K562 (cell line): ENCODE data around the gene NAPA. TPM values are rescaled to one million over a fixed set of nuclear protein-coding genes. Genes with fewer than 3 reads are reported as not detected.

Experiments used
- ADNP ChIP-seq: fragments of 200-800 bp; sonication (Bioruptor generic); IDR thresholded peaks from 2 replicates; pipeline ENCODE4 v1.6.1; 2016; ENCODE audit warnings: missing genetic modification characterization, missing compliant biosample characterization
- CBX8 ChIP-seq: fragments of 200-600 bp; sonication (generic); IDR thresholded peaks from 2 replicates; pipeline ENCODE4 v1.6.1; 2012; ENCODE audit warnings: borderline replicate concordance, mixed run types, low read depth, mild to moderate bottlenecking, moderate library complexity, mixed read lengths, low read length, control low read depth, inconsistent platforms; ENCODE audit not compliant: poor library complexity, severe bottlenecking; ENCODE audit errors: extremely low read depth
- CHD2 ChIP-seq: IDR thresholded peaks from 2 replicates; pipeline ENCODE4 v1.6.1; 2011; ENCODE audit warnings: low read depth, low read length
- HNRNPL ChIP-seq: fragments of 200-400 bp; formaldehyde crosslinking; IDR thresholded peaks from 2 replicates; pipeline ENCODE4 v1.6.1; 2017; ENCODE audit warnings: low read depth, mild to moderate bottlenecking, low read length
- KLF6 ChIP-seq: fragments of 250-450 bp; sonication (Bioruptor Pico); IDR thresholded peaks from 2 replicates; pipeline ENCODE4 v1.4.0; 2020; ENCODE audit warnings: mild to moderate bottlenecking, moderate library complexity, borderline replicate concordance
- LEF1 ChIP-seq: fragments of 450-650 bp; IDR thresholded peaks from 2 replicates; pipeline ENCODE4 v1.6.1; 2016; ENCODE audit warnings: mild to moderate bottlenecking
- RNF2 ChIP-seq: sonication (generic); IDR thresholded peaks from 2 replicates; pipeline ENCODE4 v1.6.1; 2016
- SMARCB1 ChIP-seq: IDR thresholded peaks from 2 replicates; pipeline ENCODE4 v1.6.1; 2011; ENCODE audit warnings: improper control_type of control experiment, low read depth; ENCODE audit not compliant: insufficient read length
- THRAP3 ChIP-seq: fragments of 450-650 bp; IDR thresholded peaks from 2 replicates; pipeline ENCODE4 v1.6.1; 2016; ENCODE audit warnings: mild to moderate bottlenecking, inconsistent platforms, borderline replicate concordance
- YY1 ChIP-seq, 3 experiments: IDR thresholded peaks; 2 replicates each; pipeline ENCODE4 v1.6.1; 2011; ENCODE audit warnings: low read length in 2 of 3, mild to moderate bottlenecking in 2 of 3, moderate library complexity in 2 of 3, borderline replicate concordance in 1 of 3, control low read depth in 1 of 3, low read depth in 1 of 3; ENCODE audit not compliant: insufficient read depth in 3 of 3, insufficient replicate concordance in 2 of 3, control insufficient read depth in 1 of 3, insufficient read length in 1 of 3; ENCODE audit errors: extremely low read depth in 1 of 3
- ZNF584 ChIP-seq: fragments of 200-800 bp; sonication (Bioruptor generic); IDR thresholded peaks from 2 replicates; pipeline ENCODE4 v1.6.1; 2016; ENCODE audit warnings: low read depth, mild to moderate bottlenecking, missing genetic modification characterization, missing compliant biosample characterization
- polyA plus RNA-seq, 8 experiments: library from polyadenylated mRNA; depleted of rRNA in 4 of 8; stranded (reverse) in 5 of 8; unstranded in 3 of 8; fragments of >200 nt; fragmentation: Nextera tagmentation in 2 of 8; fragmentation: Illumina TruSeq in 1 of 8; extraction: Ambion mirVana in 2 of 8; extraction: Trizol in 1 of 8; gene quantifications; 2 replicates each; pipeline versions ENCODE4 v1.2.1 to v1.2.3, GENCODE V29; 2011 to 2014; ENCODE audit warnings: inconsistent platforms in 1 of 8, missing spikeins in 1 of 8
- total RNA-seq, 7 experiments: library from RNA; depleted of rRNA in 6 of 7; stranded (reverse); fragments of >200 nt in 6 of 7; fragmentation: Illumina TruSeq in 2 of 7; extraction: Trizol in 2 of 7; gene quantifications; 2 replicates each; pipeline versions ENCODE4 v1.2.1 to v1.2.3, GENCODE V29; 2011 to 2021; ENCODE audit warnings: low replicate concordance in 1 of 7
- TF ChIP-seq, protein P1 (sequence below): fragments of 450-650 bp; formaldehyde crosslinking; conservative IDR thresholded peaks from 2 replicates; pipeline ENCODE4 v1.4.0; 2022; ENCODE audit warnings: mild to moderate bottlenecking, missing genetic modification characterization
- TF ChIP-seq, protein P2 (sequence below): fragments of 450-650 bp; IDR thresholded peaks from 2 replicates; pipeline ENCODE4 v1.6.1; 2016
- TF ChIP-seq, protein P3 (sequence below), 2 experiments: fragments of 450-650 bp in 1 of 2; sonication (generic) in 1 of 2; formaldehyde crosslinking in 1 of 2; IDR thresholded peaks in 1 of 2; conservative IDR thresholded peaks in 1 of 2; 2 replicates each; pipeline versions ENCODE4 v1.6.1 to v1.8.1; 2016 to 2023; ENCODE audit warnings: mild to moderate bottlenecking in 2 of 2, moderate library complexity in 2 of 2, inconsistent platforms in 1 of 2, missing genetic modification reagents in 1 of 2
- TF ChIP-seq, protein P4 (sequence below), 2 experiments: IDR thresholded peaks in 1 of 2; conservative IDR thresholded peaks in 1 of 2; 2 replicates each; pipeline ENCODE4 v1.6.1; 2016; ENCODE audit warnings: low read depth in 2 of 2, mild to moderate bottlenecking in 1 of 2, missing compliant biosample characterization in 1 of 2, missing genetic modification characterization in 1 of 2, moderate library complexity in 1 of 2
- TF ChIP-seq, protein P5 (sequence below): fragments of 450-650 bp; formaldehyde crosslinking; IDR thresholded peaks from 2 replicates; pipeline ENCODE4 v1.4.0; 2020; ENCODE audit warnings: mild to moderate bottlenecking, moderate library complexity
- TF ChIP-seq, protein P6 (sequence below), 3 experiments: fragments of 200-800 bp in 1 of 3; sonication (Bioruptor generic) in 1 of 3; sonication (generic) in 1 of 3; formaldehyde crosslinking in 1 of 3; IDR thresholded peaks; 2 replicates each; pipeline versions ENCODE4 v1.6.1 to v1.8.0; 2016 to 2022; ENCODE audit warnings: mild to moderate bottlenecking in 2 of 3, missing compliant biosample characterization in 2 of 3, missing genetic modification characterization in 2 of 3, missing genetic modification reagents in 1 of 3

Gene NAPA
- total and polyA plus RNA-seq, 9 of the 15 experiments (the other 6 are each of a cell fraction or from before 2014, with no cell fraction given), result 5.4 to 98.6 (median 77.5) TPM

DNA sequence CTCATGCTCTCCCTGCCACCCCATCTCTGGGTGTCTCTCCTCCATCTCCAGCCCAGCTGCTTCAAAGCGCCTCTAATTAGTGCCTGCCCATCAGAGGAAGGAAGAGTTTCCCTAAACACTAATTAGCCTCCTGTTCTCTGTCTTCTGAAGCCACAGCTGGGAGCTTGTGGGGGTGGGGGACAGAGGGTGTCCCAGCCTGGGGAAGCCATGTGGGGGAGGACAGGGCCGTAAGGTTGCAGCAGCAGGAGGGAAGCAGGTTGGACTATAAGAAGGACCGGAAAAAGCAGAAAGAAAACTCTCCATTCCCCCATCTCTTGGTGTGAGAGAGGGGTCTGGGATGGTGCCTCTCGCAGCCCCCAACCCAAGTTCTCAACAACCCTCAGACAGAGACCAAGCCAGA is 69.3 kb downstream of the NAPA start (continued):
- TF ChIP-seq, protein P1, sequence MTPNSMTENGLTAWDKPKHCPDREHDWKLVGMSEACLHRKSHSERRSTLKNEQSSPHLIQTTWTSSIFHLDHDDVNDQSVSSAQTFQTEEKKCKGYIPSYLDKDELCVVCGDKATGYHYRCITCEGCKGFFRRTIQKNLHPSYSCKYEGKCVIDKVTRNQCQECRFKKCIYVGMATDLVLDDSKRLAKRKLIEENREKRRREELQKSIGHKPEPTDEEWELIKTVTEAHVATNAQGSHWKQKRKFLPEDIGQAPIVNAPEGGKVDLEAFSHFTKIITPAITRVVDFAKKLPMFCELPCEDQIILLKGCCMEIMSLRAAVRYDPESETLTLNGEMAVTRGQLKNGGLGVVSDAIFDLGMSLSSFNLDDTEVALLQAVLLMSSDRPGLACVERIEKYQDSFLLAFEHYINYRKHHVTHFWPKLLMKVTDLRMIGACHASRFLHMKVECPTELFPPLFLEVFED (CRISPR knock-in tag), result no peak
- TF ChIP-seq CBX8, result no peak
- no peak for TF ChIP-seq THRAP3
- TF ChIP-seq ADNP (tag), result 0 out of 2 replicates have a peak, but pooled peaks have one; percentile 13
- no peak for TF ChIP-seq CHD2
- TF ChIP-seq SMARCB1, result no peak
- TF ChIP-seq YY1 (IDR thresholded peaks at IDR 0.05; ENCODE audit: borderline replicate concordance in 1 of 3, control insufficient read depth in 1 of 3, extremely low read depth in 1 of 3, insufficient read depth in 3 of 3, insufficient read length in 1 of 3, insufficient replicate concordance in 2 of 3, low read depth in 1 of 3, low read length in 2 of 3), result peak in 1 of 3 experiments; percentile 11
- TF ChIP-seq ZNF584, result no peak
- TF ChIP-seq KLF6 (CRISPR knock-in tag), result no peak
- TF ChIP-seq, protein P2, sequence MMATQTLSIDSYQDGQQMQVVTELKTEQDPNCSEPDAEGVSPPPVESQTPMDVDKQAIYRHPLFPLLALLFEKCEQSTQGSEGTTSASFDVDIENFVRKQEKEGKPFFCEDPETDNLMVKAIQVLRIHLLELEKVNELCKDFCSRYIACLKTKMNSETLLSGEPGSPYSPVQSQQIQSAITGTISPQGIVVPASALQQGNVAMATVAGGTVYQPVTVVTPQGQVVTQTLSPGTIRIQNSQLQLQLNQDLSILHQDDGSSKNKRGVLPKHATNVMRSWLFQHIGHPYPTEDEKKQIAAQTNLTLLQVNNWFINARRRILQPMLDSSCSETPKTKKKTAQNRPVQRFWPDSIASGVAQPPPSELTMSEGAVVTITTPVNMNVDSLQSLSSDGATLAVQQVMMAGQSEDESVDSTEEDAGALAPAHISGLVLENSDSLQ, result no peak
- TF ChIP-seq, protein P3, sequence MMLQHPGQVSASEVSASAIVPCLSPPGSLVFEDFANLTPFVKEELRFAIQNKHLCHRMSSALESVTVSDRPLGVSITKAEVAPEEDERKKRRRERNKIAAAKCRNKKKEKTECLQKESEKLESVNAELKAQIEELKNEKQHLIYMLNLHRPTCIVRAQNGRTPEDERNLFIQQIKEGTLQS (IDR thresholded peaks at IDR 0.05), result no peak
- TF ChIP-seq, protein P3 (CRISPR knock-in tag; conservative IDR thresholded peaks at IDR 0.05), result no peak
- TF ChIP-seq, protein P4, sequence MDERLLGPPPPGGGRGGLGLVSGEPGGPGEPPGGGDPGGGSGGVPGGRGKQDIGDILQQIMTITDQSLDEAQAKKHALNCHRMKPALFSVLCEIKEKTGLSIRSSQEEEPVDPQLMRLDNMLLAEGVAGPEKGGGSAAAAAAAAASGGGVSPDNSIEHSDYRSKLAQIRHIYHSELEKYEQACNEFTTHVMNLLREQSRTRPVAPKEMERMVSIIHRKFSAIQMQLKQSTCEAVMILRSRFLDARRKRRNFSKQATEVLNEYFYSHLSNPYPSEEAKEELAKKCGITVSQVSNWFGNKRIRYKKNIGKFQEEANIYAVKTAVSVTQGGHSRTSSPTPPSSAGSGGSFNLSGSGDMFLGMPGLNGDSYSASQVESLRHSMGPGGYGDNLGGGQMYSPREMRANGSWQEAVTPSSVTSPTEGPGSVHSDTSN (CRISPR knock-in tag; IDR thresholded peaks at IDR 0.05; ENCODE audit: low read depth), result no peak
- TF ChIP-seq, protein P4 (tag; conservative IDR thresholded peaks at IDR 0.05; ENCODE audit: low read depth), result no peak
- TF ChIP-seq LEF1, result no peak
- TF ChIP-seq, protein P5, sequence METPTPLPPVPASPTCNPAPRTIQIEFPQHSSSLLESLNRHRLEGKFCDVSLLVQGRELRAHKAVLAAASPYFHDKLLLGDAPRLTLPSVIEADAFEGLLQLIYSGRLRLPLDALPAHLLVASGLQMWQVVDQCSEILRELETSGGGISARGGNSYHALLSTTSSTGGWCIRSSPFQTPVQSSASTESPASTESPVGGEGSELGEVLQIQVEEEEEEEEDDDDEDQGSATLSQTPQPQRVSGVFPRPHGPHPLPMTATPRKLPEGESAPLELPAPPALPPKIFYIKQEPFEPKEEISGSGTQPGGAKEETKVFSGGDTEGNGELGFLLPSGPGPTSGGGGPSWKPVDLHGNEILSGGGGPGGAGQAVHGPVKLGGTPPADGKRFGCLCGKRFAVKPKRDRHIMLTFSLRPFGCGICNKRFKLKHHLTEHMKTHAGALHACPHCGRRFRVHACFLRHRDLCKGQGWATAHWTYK (CRISPR knock-in tag), result no peak
- TF ChIP-seq, protein P6, sequence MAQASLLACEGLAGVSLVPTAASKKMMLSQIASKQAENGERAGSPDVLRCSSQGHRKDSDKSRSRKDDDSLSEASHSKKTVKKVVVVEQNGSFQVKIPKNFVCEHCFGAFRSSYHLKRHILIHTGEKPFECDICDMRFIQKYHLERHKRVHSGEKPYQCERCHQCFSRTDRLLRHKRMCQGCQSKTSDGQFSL (CRISPR knock-in tag; IDR thresholded peaks at IDR 0.05), result no peak
- TF ChIP-seq, protein P6 (tag; IDR thresholded peaks at IDR 0.05), result no peak
- TF ChIP-seq RNF2, result no peak
- no peak for TF ChIP-seq HNRNPL
